Nephron progenitor cell (in vitro differentiated cells): ENCODE results near the gene GPSM1.

Experiments
- DNase-seq: peaks from one replicate; pipeline ENCODE4 v3.0.0; 2021
- H3K27ac Mint-ChIP-seq: 2 replicates; pipeline ENCODE4 v1.8.0; 2021; ENCODE audit warnings: mild to moderate bottlenecking, moderate library complexity, mixed read lengths
- H3K27me3 Mint-ChIP-seq: 2 replicates; pipeline ENCODE4 v1.8.0; 2021; ENCODE audit warnings: mild to moderate bottlenecking, low read depth, mixed read lengths; ENCODE audit not compliant: poor library complexity
- H3K36me3 Mint-ChIP-seq: 2 replicates; pipeline ENCODE4 v1.8.0; 2021; ENCODE audit warnings: low read depth, mixed read lengths
- H3K4me1 Mint-ChIP-seq: 2 replicates; pipeline ENCODE4 v1.8.0; 2021; ENCODE audit warnings: mixed read lengths
- H3K4me3 Mint-ChIP-seq: 2 replicates; pipeline ENCODE4 v1.8.0; 2021; ENCODE audit warnings: mild to moderate bottlenecking, moderate library complexity, mixed read lengths
- H3K9me3 Mint-ChIP-seq: 2 replicates; pipeline ENCODE4 v1.8.0; 2021; ENCODE audit warnings: mild to moderate bottlenecking, moderate library complexity, mixed read lengths
- CTCF ChIP-seq: fragments of 200-600 bp; sonication (generic); IDR thresholded peaks from 2 replicates; pipeline ENCODE4 v1.5.0; 2021; ENCODE audit warnings: antibody characterized with exemption

The GPSM1 gene

GRCh38 chr9:136308702-136309053 is 18.7 kb upstream of the GPSM1 start:
- DNase-seq: no peak
- Mint-ChIP-seq H3K9me3 (no peaks in the 10 kb centered on the region), H3K4me3 (no peak overlapping the region), H3K27me3 (no peaks in the 10 kb centered on the region), H3K27ac (no peak overlapping the region), H3K36me3 (no peaks in the 10 kb centered on the region), H3K4me1 (no peaks in the 10 kb centered on the region)
- TF ChIP-seq CTCF: no peak

- no peaks in the 10 kb centered on the region for H3K36me3 Mint-ChIP-seq
- H3K9me3 Mint-ChIP-seq: peaks cover under 1% of the 10 kb centered on the region
- DNase-seq: no peak
- no peaks in the 10 kb centered on the region for H3K4me1 Mint-ChIP-seq
- TF ChIP-seq CTCF: no peak
- no peaks in the 10 kb centered on the region for H3K27me3 Mint-ChIP-seq
- no peak overlapping the region for H3K4me3 Mint-ChIP-seq
- no peak overlapping the region for H3K27ac Mint-ChIP-seq
Measured at GRCh38 chr9:136309101-136309801, 18.1 kb upstream of the GPSM1 start.

GRCh38 chr9:136309806-136310220 is 17.5 kb upstream of the GPSM1 start:
- Mint-ChIP-seq H3K4me1 (no peaks in the 10 kb centered on the region), H3K36me3 (no peaks in the 10 kb centered on the region), H3K27me3 (no peaks in the 10 kb centered on the region), H3K4me3 (no peak overlapping the region), H3K9me3 (peaks cover 6% of the 10 kb centered on the region), H3K27ac (no peak overlapping the region)
- TF ChIP-seq CTCF: no peak
- no peak for DNase-seq

GRCh38 chr9:136310273-136311030 is 16.9 kb upstream of the GPSM1 start:
- H3K36me3 Mint-ChIP-seq: no peaks in the 10 kb centered on the region
- H3K27ac Mint-ChIP-seq: no peak overlapping the region
- peaks cover 13% of the 10 kb centered on the region for H3K9me3 Mint-ChIP-seq
- no peak for DNase-seq
- H3K4me1 Mint-ChIP-seq: no peaks in the 10 kb centered on the region
- H3K27me3 Mint-ChIP-seq: no peaks in the 10 kb centered on the region
- no peak overlapping the region for H3K4me3 Mint-ChIP-seq
- no peak for TF ChIP-seq CTCF

GRCh38 chr9:136311051-136312008 is 16.0 kb upstream of the GPSM1 start:
- Mint-ChIP-seq H3K4me3 (no peak overlapping the region), H3K9me3 (peaks cover 21% of the 10 kb centered on the region), H3K36me3 (peaks cover 5% of the 10 kb centered on the region), H3K4me1 (no peaks in the 10 kb centered on the region), H3K27me3 (peaks cover 2% of the 10 kb centered on the region), H3K27ac (no peak overlapping the region)
- TF ChIP-seq CTCF: no peak
- no peak for DNase-seq
